ENCODE measurements around the gene HOXA4. TPM values are rescaled to one million over a fixed set of nuclear protein-coding genes. Genes with fewer than 3 reads are reported as not detected.

HOXA4 gene
- total RNA-seq, 1 experiment from 2014 or later = not detected

DNA sequence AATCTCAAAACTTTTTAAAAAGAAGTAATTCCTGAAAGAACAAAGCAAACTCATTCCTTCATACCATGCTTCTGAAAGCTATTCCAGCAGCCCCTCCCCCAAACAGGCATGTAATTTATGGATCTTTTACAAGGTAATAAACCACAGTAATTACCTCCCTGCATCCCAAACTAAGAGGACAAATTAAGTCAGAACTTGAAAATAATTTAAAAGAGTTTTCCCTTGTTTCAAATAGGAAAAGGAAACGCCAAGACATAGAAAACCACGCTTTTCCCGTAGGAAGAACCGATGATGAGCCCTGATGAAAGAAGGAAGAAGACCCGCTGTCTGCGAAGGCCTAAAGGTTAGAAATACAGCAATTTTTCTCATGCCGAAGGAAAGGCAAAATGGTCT, 8.9 kb downstream of the HOXA4 start:
- no peak for DNase-seq
- H3K27ac ChIP-seq (ENCODE audit: low read length) = no peak overlapping the region
- H3K4me3 ChIP-seq (ENCODE audit: low read length) = no peak overlapping the region
- H3K36me3 ChIP-seq (ENCODE audit: insufficient read depth, low read length) = no peaks in the 10 kb centered on the region
- H3K4me2 ChIP-seq (ENCODE audit: low read depth, low read length, poor library complexity, severe bottlenecking) = no peak overlapping the region
- no peaks in the 10 kb centered on the region for H3K79me2 ChIP-seq (ENCODE audit: low read length)
- no peak overlapping the region for H2AFZ ChIP-seq (ENCODE audit: low read length)
- no peak overlapping the region for H3K9ac ChIP-seq (ENCODE audit: low read length)
- H3K4me1 ChIP-seq (ENCODE audit: low read length) = no peaks in the 10 kb centered on the region
- H3K27me3 ChIP-seq (ENCODE audit: low read length) = no peaks in the 10 kb centered on the region
- no peaks in the 10 kb centered on the region for H3K9me3 ChIP-seq (ENCODE audit: low read length)
- H3K9me2 ChIP-seq (replicated peaks; ENCODE audit: insufficient read depth, low read length) = no peaks in the 10 kb centered on the region
- H4K20me1 ChIP-seq (ENCODE audit: insufficient read depth, low read depth, low read length) = no peaks in the 10 kb centered on the region

DNA sequence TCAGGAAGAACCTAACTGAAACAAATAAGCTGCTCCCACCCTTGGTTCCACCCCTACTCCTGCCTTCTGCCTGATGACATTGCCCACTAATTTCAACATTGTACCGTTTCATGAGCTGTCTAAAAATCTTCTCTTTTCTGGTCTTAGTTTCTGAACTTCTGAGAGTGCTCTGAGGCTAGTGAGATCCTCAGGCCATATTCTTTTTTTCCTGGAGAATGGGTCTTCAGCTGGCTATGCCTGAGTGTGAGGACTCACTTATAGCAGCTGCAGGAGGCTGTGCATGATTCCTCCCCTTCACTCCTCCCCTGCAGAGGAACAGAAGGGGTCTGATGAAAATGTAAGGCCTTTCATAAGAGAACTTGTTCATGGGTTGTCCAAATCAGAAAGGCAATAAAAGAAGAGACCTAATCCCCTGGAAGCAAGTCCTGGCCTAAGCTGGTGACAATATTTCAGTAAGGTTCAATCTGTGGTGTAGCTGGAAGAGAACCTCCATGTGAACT, 11.1 kb downstream of the HOXA4 start:
- Histone ChIP-seq H3K4me2 (ENCODE audit: low read depth, low read length, poor library complexity, severe bottlenecking) (no peak overlapping the region), H3K9me2 (replicated peaks; ENCODE audit: insufficient read depth, low read length) (no peaks in the 10 kb centered on the region), H3K79me2 (ENCODE audit: low read length) (no peaks in the 10 kb centered on the region), H3K27me3 (ENCODE audit: low read length) (no peaks in the 10 kb centered on the region), H4K20me1 (ENCODE audit: insufficient read depth, low read depth, low read length) (no peaks in the 10 kb centered on the region), H3K4me1 (ENCODE audit: low read length) (no peaks in the 10 kb centered on the region), H3K36me3 (ENCODE audit: insufficient read depth, low read length) (no peaks in the 10 kb centered on the region), H2AFZ (ENCODE audit: low read length) (no peak overlapping the region), H3K9me3 (ENCODE audit: low read length) (no peaks in the 10 kb centered on the region), H3K9ac (ENCODE audit: low read length) (no peak overlapping the region), H3K4me3 (ENCODE audit: low read length) (no peak overlapping the region), H3K27ac (ENCODE audit: low read length) (no peak overlapping the region)
- DNase-seq = no peak

DNA sequence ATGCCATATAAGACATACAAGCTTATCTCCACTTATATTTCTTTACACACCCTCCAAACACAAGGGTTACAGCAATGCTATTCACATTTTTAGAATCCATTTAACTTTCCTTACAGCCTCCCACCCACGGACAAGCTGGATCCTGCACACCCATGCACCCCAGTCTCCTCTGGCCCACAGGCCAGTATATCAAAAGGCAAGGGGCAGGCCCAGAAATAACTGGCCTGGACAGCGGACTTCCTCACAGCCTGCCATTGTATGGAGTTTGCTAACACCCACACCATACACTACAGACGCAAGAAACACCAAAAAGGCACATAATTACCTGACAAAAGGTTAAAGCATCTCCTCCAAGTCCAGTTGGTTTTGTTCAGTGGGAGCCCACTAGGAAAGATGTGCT, 12.0 kb downstream of the HOXA4 start:
- no peak overlapping the region for H3K4me2 ChIP-seq (ENCODE audit: low read depth, low read length, poor library complexity, severe bottlenecking)
- no peaks in the 10 kb centered on the region for H3K4me1 ChIP-seq (ENCODE audit: low read length)
- no peak overlapping the region for H3K9ac ChIP-seq (ENCODE audit: low read length)
- H3K9me3 ChIP-seq (ENCODE audit: low read length) = no peaks in the 10 kb centered on the region
- no peaks in the 10 kb centered on the region for H4K20me1 ChIP-seq (ENCODE audit: insufficient read depth, low read depth, low read length)
- H3K27me3 ChIP-seq (ENCODE audit: low read length) = no peaks in the 10 kb centered on the region
- no peaks in the 10 kb centered on the region for H3K36me3 ChIP-seq (ENCODE audit: insufficient read depth, low read length)
- no peak overlapping the region for H3K27ac ChIP-seq (ENCODE audit: low read length)
- H3K79me2 ChIP-seq (ENCODE audit: low read length) = no peaks in the 10 kb centered on the region
- DNase-seq = no peak
- H2AFZ ChIP-seq (ENCODE audit: low read length) = no peak overlapping the region
- no peaks in the 10 kb centered on the region for H3K9me2 ChIP-seq (replicated peaks; ENCODE audit: insufficient read depth, low read length)
- no peak overlapping the region for H3K4me3 ChIP-seq (ENCODE audit: low read length)

DNA sequence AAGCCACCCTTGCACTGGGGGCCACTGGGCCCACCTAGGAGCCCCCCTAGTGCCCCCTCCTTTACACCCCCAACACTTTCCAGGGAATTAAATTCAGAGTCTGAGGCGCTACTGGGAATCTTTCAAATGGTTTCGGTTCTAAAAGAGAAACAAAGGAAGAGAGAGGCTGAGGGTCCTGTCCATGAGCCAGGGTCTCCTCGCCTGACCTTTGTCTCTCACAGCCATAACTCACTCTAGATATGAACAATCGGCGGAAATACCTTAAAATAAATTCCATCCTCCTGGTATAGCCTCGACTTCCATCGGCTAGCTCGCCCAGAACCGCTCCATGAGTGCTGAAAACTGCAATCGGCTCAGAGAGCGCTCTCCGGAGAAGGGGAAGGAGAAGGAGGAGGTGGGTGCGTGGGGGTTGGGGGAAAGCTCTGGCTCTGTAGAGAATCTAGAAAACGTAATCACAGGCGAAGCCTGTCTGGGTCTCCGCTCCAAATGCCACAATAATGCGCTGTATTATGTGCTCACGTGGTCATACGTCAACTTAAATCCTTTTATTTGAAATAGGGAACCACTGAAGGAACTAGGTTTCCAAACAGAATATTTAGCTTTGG, 12.6 kb downstream of the HOXA4 start:
- no peak overlapping the region for H3K9ac ChIP-seq (ENCODE audit: low read length)
- H3K79me2 ChIP-seq (ENCODE audit: low read length) = no peaks in the 10 kb centered on the region
- no peaks in the 10 kb centered on the region for H3K9me3 ChIP-seq (ENCODE audit: low read length)

DNA sequence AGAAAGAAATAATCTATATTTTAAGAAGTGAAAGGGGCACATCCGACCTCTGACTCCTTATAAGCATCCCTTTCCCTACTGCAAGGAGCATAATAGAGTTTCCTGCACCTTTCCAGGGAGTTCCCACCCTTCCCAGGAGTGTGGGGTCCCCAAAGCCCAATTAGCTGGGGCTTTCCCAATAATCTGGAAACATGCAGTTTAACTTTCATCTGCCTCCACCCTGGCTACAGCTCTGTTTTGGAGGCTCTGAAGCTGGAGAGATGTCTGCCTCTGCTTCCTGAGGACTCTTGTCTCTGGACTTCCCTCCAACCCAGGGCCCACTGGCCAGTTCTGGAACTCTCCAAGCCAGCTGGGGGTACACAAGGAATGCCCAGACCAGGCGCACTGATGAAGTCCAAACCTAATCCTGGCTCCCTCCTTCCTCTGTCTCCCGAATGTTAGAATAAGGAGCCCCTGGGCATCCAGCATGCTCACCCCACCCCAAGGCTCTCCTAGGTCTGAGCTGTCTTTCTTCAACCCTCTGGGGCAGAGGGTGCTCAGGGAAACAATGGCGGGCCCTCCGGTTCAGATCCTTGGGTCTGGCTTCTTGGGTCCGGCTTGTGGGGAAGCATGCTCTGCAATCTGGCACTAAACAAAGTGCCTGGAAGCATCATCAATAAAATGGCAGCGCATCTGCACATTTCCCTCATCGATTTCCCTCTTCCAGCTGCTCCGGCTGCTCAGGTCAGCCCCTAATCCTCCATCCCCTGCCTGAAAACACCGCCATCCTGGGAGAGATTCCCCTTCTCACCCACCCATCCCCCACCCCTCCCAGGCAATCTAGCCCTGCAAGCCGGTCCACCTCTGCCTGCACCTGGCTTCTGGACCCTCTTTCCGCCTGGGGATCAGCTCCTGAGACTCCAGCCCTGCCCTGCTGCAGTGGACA, 13.3 kb downstream of the HOXA4 start:
- H3K4me3 ChIP-seq (ENCODE audit: low read length) = no peak overlapping the region
- no peaks in the 10 kb centered on the region for H3K4me1 ChIP-seq (ENCODE audit: low read length)
- H3K9me2 ChIP-seq (replicated peaks; ENCODE audit: insufficient read depth, low read length) = no peaks in the 10 kb centered on the region
- no peak overlapping the region for H3K27ac ChIP-seq (ENCODE audit: low read length)
- no peaks in the 10 kb centered on the region for H3K79me2 ChIP-seq (ENCODE audit: low read length)
- H4K20me1 ChIP-seq (ENCODE audit: insufficient read depth, low read depth, low read length) = no peaks in the 10 kb centered on the region
- no peak overlapping the region for H3K9ac ChIP-seq (ENCODE audit: low read length)
- no peak overlapping the region for H2AFZ ChIP-seq (ENCODE audit: low read length)
- H3K9me3 ChIP-seq (ENCODE audit: low read length) = no peaks in the 10 kb centered on the region
- H3K4me2 ChIP-seq (ENCODE audit: low read depth, low read length, poor library complexity, severe bottlenecking) = no peak overlapping the region
- H3K27me3 ChIP-seq (ENCODE audit: low read length) = no peaks in the 10 kb centered on the region
- no peaks in the 10 kb centered on the region; the same call in 1 of the 2 replicates for H3K36me3 ChIP-seq (ENCODE audit: insufficient read depth, low read length)
- no peak for DNase-seq

More for the DNA sequence above, 12.6 kb downstream of the HOXA4 start:
- no peaks in the 10 kb centered on the region for H3K4me1 ChIP-seq (ENCODE audit: low read length)
- H3K27me3 ChIP-seq (ENCODE audit: low read length) = no peaks in the 10 kb centered on the region
- H3K4me3 ChIP-seq (ENCODE audit: low read length) = no peak overlapping the region
- H3K27ac ChIP-seq (ENCODE audit: low read length) = no peak overlapping the region
- H3K4me2 ChIP-seq (ENCODE audit: low read depth, low read length, poor library complexity, severe bottlenecking) = no peak overlapping the region
- H2AFZ ChIP-seq (ENCODE audit: low read length) = no peak overlapping the region
- H3K9me2 ChIP-seq (replicated peaks; ENCODE audit: insufficient read depth, low read length) = no peaks in the 10 kb centered on the region
- DNase-seq = no peak
- H4K20me1 ChIP-seq (ENCODE audit: insufficient read depth, low read depth, low read length) = no peaks in the 10 kb centered on the region
- no peaks in the 10 kb centered on the region for H3K36me3 ChIP-seq (ENCODE audit: insufficient read depth, low read length)

DNA sequence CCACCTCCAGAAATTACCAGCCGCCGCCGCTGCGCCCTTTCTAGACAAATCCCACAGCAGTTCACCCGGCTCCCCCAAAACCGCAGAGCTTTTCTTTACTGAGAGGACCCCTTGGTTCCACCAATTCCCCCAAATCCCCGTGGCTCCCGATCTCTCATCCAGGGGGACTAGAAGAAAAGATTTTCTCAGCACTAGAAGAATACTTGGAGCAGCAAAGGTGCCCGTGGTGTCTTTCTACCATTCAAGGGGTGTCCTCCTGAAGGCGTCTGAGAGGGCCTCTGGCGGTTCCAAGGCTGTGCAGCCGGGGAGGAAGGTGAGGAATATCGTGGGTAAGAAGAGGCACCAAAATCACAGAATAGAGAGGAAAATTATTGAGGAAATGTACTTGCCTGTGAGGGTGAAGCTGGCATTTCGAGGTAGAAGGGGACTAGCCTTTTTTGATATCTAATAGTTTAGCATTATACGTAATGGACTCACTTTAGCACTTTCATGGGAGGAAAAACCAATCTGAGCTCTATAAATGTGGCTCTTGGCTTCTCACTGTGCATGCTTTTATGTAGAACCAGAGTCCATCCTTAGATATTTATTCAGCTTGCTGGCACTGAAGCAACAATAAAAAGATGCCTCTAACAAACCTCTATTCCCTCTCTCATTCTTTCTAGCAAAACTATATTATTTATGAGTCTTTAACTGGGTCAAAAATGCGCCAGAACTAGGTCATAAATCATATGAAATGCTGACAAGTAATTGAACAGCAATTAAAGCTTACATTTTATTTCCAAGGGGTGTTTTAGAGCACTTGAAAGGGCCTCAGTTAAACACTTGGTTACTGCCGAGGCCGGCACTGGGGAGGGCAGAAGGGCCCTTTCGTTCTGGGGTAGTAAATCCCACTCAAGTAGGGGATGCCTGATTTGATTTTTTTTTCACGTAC, 14.3 kb downstream of the HOXA4 start:
- Histone ChIP-seq H3K4me3 (ENCODE audit: low read length) (no peak overlapping the region), H3K9me2 (replicated peaks; ENCODE audit: insufficient read depth, low read length) (no peaks in the 10 kb centered on the region), H3K79me2 (ENCODE audit: low read length) (no peaks in the 10 kb centered on the region), H3K4me2 (ENCODE audit: low read depth, low read length, poor library complexity, severe bottlenecking) (no peak overlapping the region), H3K4me1 (ENCODE audit: low read length) (no peaks in the 10 kb centered on the region), H2AFZ (ENCODE audit: low read length) (no peak overlapping the region), H3K36me3 (ENCODE audit: insufficient read depth, low read length) (no peaks in the 10 kb centered on the region; the same call in 1 of the 2 replicates), H3K9me3 (ENCODE audit: low read length) (no peaks in the 10 kb centered on the region), H4K20me1 (ENCODE audit: insufficient read depth, low read depth, low read length) (no peaks in the 10 kb centered on the region), H3K9ac (ENCODE audit: low read length) (no peak overlapping the region), H3K27me3 (ENCODE audit: low read length) (no peaks in the 10 kb centered on the region), H3K27ac (ENCODE audit: low read length) (no peak overlapping the region)
- DNase-seq = no peak

DNA sequence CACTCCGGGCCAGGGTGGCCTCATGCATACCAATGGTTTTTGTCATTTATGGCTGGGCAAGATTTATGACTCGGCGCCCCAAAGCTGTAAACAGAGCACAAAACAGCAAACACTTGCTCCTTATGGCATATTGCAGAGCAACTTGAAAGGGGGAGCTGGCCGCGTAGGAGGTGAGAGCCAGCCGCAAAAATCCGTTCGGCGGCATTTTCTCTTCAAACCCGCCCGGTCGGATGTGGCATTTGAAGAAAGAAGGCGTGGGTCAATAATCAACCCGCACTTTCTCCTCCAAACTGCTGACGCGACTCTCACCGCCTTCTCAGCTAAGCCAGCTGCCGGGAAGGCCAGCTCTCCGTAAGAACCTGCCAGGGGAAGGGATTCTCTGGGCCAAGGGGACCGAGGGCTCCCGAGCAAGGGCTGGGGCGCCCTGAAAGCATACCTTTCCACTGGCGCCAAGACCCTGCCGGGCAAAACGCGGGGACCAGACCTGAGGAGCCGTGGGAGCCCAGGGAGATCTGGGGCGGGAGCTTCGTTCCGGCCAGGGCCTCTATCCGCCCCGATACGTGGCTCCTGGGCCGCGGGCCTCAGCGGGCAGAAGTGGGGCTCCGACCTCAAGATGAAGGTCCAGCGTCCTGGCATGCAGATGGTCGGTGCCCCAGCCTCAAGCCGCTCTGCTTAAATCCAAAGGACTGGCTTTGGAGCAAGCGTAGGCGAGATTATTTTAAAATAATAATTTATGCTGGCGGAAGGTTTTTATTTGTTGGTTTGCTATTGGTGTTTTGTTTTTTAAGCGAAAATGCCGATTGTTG, 15.1 kb downstream of the HOXA4 start:
- Histone ChIP-seq H3K4me2 (ENCODE audit: low read depth, low read length, poor library complexity, severe bottlenecking) (no peak overlapping the region), H3K9me2 (replicated peaks; ENCODE audit: insufficient read depth, low read length) (no peaks in the 10 kb centered on the region), H3K9me3 (ENCODE audit: low read length) (no peaks in the 10 kb centered on the region), H3K4me3 (ENCODE audit: low read length) (no peak overlapping the region), H3K27me3 (ENCODE audit: low read length) (no peaks in the 10 kb centered on the region), H3K79me2 (ENCODE audit: low read length) (no peaks in the 10 kb centered on the region), H3K27ac (ENCODE audit: low read length) (no peak overlapping the region), H2AFZ (ENCODE audit: low read length) (no peak overlapping the region), H3K4me1 (ENCODE audit: low read length) (no peaks in the 10 kb centered on the region), H3K9ac (ENCODE audit: low read length) (no peak overlapping the region), H4K20me1 (ENCODE audit: insufficient read depth, low read depth, low read length) (no peaks in the 10 kb centered on the region), H3K36me3 (ENCODE audit: insufficient read depth, low read length) (no peaks in the 10 kb centered on the region; the same call in 1 of the 2 replicates)
- DNase-seq = no peak

Data from Karpas-422 (cell line).